PC-9 (cell line): ENCODE results near the gene CACNA1E. TPM values are rescaled to one million over a fixed set of nuclear protein-coding genes. Genes with fewer than 3 reads are reported as not detected.
A peak's percentile ranks its signal among the peaks of the same experiment; 100 is the strongest.

Source experiments
- BruUV-seq: library from RNA; stranded (reverse); fragments of 400-500 nt; replicated peaks from 2 replicates; lab custom pipeline; 2021; lab: Mats Ljungman, UMichigan
- CTCF ChIA-PET: fragments of 300-600 bp; sonication (Branson Sonifier 250); formaldehyde crosslinking; loops from one replicate; lab custom pipeline; 2022; ENCODE audit warnings: antibody characterized with exemption; lab: Charles Lee
- POLR2A ChIA-PET: fragments of 300-600 bp; sonication (Branson Sonifier 250); formaldehyde crosslinking; loops from one replicate; lab custom pipeline; 2022; ENCODE audit warnings: antibody characterized with exemption; ENCODE audit not compliant: unreplicated experiment; lab: Charles Lee
- DNase-seq, 2 experiments: peaks; one replicate each; pipeline versions ENCODE4 v3.0.0 to v3.0.0-alpha.2; 2015 to 2022; ENCODE audit warnings: mixed read lengths in 1 of 2
- H2AFZ ChIP-seq: fragments of 200-600 bp; sonication (generic); 2 replicates; pipeline ENCODE4 v1.8.1; 2017; ENCODE audit warnings: antibody characterized with exemption
- H3F3A ChIP-seq: fragments of 200-600 bp; sonication (generic); 2 replicates; pipeline ENCODE4 v1.8.1; 2017; ENCODE audit warnings: antibody characterized with exemption, mild to moderate bottlenecking, low read depth; ENCODE audit not compliant: insufficient read depth
- H3K27ac ChIP-seq: fragments of 200-600 bp; sonication (generic); 2 replicates; pipeline ENCODE4 v1.6.1; 2016; ENCODE audit warnings: mixed run types
- H3K27me3 ChIP-seq: fragments of 200-600 bp; sonication (generic); 2 replicates; pipeline ENCODE4 v1.6.1; 2016; ENCODE audit warnings: low read depth, mixed run types; ENCODE audit not compliant: insufficient read depth
- H3K36me3 ChIP-seq: fragments of 200-600 bp; sonication (generic); 2 replicates; pipeline ENCODE4 v1.6.1; 2016; ENCODE audit warnings: low read depth, mixed run types
- H3K4me1 ChIP-seq: fragments of 200-600 bp; sonication (generic); replicated peaks from 2 replicates; pipeline ENCODE4 v1.6.1; 2016; ENCODE audit warnings: mixed run types; ENCODE audit not compliant: insufficient read depth
- H3K4me2 ChIP-seq: fragments of 200-600 bp; sonication (generic); 2 replicates; pipeline ENCODE4 v1.6.1; 2017; ENCODE audit warnings: mixed run types
- H3K4me3 ChIP-seq: fragments of 200-600 bp; sonication (generic); 2 replicates; pipeline ENCODE4 v1.6.1; 2016; ENCODE audit warnings: mixed run types
- H3K79me2 ChIP-seq: fragments of 200-600 bp; sonication (generic); 2 replicates; pipeline ENCODE4 v1.6.1; 2017; ENCODE audit warnings: low read depth, mixed run types
- H3K9me2 ChIP-seq: fragments of 200-600 bp; sonication (generic); 2 replicates; pipeline ENCODE4 v1.8.1; 2017; ENCODE audit warnings: mild to moderate bottlenecking; ENCODE audit not compliant: insufficient read depth
- H3K9me3 ChIP-seq: fragments of 200-600 bp; sonication (generic); 2 replicates; pipeline ENCODE4 v1.8.1; 2016; ENCODE audit warnings: low read depth; ENCODE audit not compliant: insufficient read depth
- H4K20me1 ChIP-seq: fragments of 200-600 bp; sonication (generic); 2 replicates; pipeline ENCODE4 v1.8.1; 2017; ENCODE audit not compliant: insufficient read depth
- EZH2 ChIP-seq: fragments of 200-600 bp; sonication (generic); IDR thresholded peaks from 2 replicates; pipeline ENCODE4 v1.8.0; 2017; ENCODE audit warnings: antibody characterized with exemption, low read depth
- intact Hi-C: fragments of 100-400 bp; cut with micrococcal nuclease; formaldehyde crosslinking; loops from one replicate; pipeline ENCODE4 v1.10.0; 2022; ENCODE audit not compliant: unreplicated experiment
- total RNA-seq: library from RNA; stranded (reverse); gene quantifications from 2 replicates; pipeline ENCODE4 v1.2.3, GENCODE V29; 2021
- TF ChIP-seq, protein P1 (sequence below): fragments of 200-600 bp; sonication (generic); conservative IDR thresholded peaks from 2 replicates; pipeline ENCODE4 v1.6.1; 2017; ENCODE audit warnings: mixed run types, antibody characterized with exemption, mild to moderate bottlenecking, moderate library complexity

Gene CACNA1E
- total RNA-seq, 1 experiment from 2014 or later: not detected

- Histone ChIP-seq H4K20me1 (no peaks in the 10 kb centered on the region), H3K4me3 (no peak overlapping the region), H3K27me3 (peaks cover 26% of the 10 kb centered on the region; the same call in 1 of the 2 replicates), H3K9me3 (no peaks in the 10 kb centered on the region), H3K27ac (no peak overlapping the region), H2AFZ (no peak overlapping the region), H3F3A (no peaks in the 10 kb centered on the region), H3K79me2 (no peaks in the 10 kb centered on the region), H3K36me3 (no peaks in the 10 kb centered on the region), H3K4me1 (no peaks in the 10 kb centered on the region), H3K4me2 (no peak overlapping the region), H3K9me2 (no peaks in the 10 kb centered on the region)
- intact Hi-C loops: no loop called here
- CTCF ChIA-PET: no interaction called here
- no peak for TF ChIP-seq EZH2
- TF ChIP-seq, protein P1, sequence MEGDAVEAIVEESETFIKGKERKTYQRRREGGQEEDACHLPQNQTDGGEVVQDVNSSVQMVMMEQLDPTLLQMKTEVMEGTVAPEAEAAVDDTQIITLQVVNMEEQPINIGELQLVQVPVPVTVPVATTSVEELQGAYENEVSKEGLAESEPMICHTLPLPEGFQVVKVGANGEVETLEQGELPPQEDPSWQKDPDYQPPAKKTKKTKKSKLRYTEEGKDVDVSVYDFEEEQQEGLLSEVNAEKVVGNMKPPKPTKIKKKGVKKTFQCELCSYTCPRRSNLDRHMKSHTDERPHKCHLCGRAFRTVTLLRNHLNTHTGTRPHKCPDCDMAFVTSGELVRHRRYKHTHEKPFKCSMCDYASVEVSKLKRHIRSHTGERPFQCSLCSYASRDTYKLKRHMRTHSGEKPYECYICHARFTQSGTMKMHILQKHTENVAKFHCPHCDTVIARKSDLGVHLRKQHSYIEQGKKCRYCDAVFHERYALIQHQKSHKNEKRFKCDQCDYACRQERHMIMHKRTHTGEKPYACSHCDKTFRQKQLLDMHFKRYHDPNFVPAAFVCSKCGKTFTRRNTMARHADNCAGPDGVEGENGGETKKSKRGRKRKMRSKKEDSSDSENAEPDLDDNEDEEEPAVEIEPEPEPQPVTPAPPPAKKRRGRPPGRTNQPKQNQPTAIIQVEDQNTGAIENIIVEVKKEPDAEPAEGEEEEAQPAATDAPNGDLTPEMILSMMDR: peak; percentile 42; the same call in 1 of the 2 replicates
- no peak for DNase-seq
- BruUV-seq: no TSS peak
- POLR2A ChIA-PET: no interaction called here
Observed at GRCh38 chr1:181676269-181676668, 193.0 kb downstream of the CACNA1E start.

GRCh38 chr1:181680332-181680731 lies 197.0 kb downstream of the CACNA1E start:
- H3K27ac ChIP-seq: no peak overlapping the region
- DNase-seq: no peak
- H4K20me1 ChIP-seq: no peaks in the 10 kb centered on the region
- ChIA-PET CTCF (no interaction called here), POLR2A (no interaction called here)
- peaks cover 32% of the 10 kb centered on the region; the same call in 1 of the 2 replicates for H3K27me3 ChIP-seq
- H3K4me1 ChIP-seq: no peaks in the 10 kb centered on the region
- no peaks in the 10 kb centered on the region for H3K36me3 ChIP-seq
- intact Hi-C loops: no loop called here
- H3K79me2 ChIP-seq: no peaks in the 10 kb centered on the region
- no peaks in the 10 kb centered on the region for H3F3A ChIP-seq
- TF ChIP-seq EZH2: no peak
- TF ChIP-seq, protein P1: no peak
- no peak overlapping the region for H3K4me2 ChIP-seq
- no peaks in the 10 kb centered on the region for H3K9me3 ChIP-seq
- H3K4me3 ChIP-seq: no peak overlapping the region
- no peaks in the 10 kb centered on the region for H3K9me2 ChIP-seq
- no TSS peak for BruUV-seq
- no peak overlapping the region for H2AFZ ChIP-seq

DNA sequence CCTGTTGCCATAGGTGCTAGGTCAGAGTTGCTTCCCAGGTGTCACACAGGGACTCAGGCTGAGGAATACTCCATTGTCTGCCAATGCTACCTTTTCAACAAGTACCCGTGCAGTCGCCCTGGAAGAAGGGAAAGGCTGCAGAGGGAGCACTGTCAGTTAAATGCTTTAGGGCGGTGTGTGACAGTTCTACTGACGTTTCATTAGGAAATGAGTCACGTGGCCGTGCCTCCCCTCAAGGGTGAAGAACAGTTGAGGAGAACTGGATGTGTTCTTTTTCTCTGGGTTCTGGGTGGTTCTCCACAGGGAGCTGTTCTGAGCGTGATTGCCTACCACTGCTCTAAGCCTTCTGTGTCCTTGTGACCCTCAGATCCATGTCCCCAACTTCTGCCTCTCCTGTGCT lies 197.6 kb downstream of the CACNA1E start:
- ChIA-PET CTCF (no interaction called here), POLR2A (no interaction called here)
- peaks cover 31% of the 10 kb centered on the region; the same call in 1 of the 2 replicates for H3K27me3 ChIP-seq
- H4K20me1 ChIP-seq: no peaks in the 10 kb centered on the region
- H3K4me2 ChIP-seq: no peak overlapping the region
- no TSS peak for BruUV-seq
- TF ChIP-seq, protein P1: no peak
- TF ChIP-seq EZH2: no peak
- no peak for DNase-seq
- H3K4me1 ChIP-seq: no peaks in the 10 kb centered on the region
- H3K4me3 ChIP-seq: no peak overlapping the region
- no peaks in the 10 kb centered on the region for H3K9me3 ChIP-seq
- no peaks in the 10 kb centered on the region for H3F3A ChIP-seq
- H3K36me3 ChIP-seq: no peaks in the 10 kb centered on the region
- H3K9me2 ChIP-seq: no peaks in the 10 kb centered on the region
- no peak overlapping the region for H3K27ac ChIP-seq
- no peaks in the 10 kb centered on the region for H3K79me2 ChIP-seq
- H2AFZ ChIP-seq: no peak overlapping the region
- intact Hi-C loops: no loop called here
